T-helper 9 cell (primary cell): ENCODE data around the gene SHCBP1.

ENCODE experiments used
- DNase-seq: peaks from one replicate; pipeline ENCODE4 v3.0.0-alpha.2; 2020

The SHCBP1 gene

GRCh38 chr16:46613352-46613751, 7.8 kb downstream of the SHCBP1 start:
- no peak for DNase-seq

- no peak for DNase-seq
Observed at GRCh38 chr16:46612121-46612520, 9.1 kb downstream of the SHCBP1 start.

- DNase-seq = no peak
Observed at GRCh38 chr16:46607529-46607928, 13.7 kb downstream of the SHCBP1 start.

GRCh38 chr16:46606231-46606630, 14.9 kb downstream of the SHCBP1 start:
- DNase-seq = no peak

- DNase-seq = no peak
Observed at GRCh38 chr16:46591257-46591656, 29.9 kb downstream of the SHCBP1 start.

GRCh38 chr16:46586011-46586577, 35.1 kb downstream of the SHCBP1 start:
- no peak for DNase-seq

- DNase-seq = no peak
Observed at GRCh38 chr16:46583036-46583435, 38.1 kb downstream of the SHCBP1 start.

GRCh38 chr16:46582313-46582712, 38.9 kb downstream of the SHCBP1 start:
- no peak for DNase-seq

GRCh38 chr16:46577988-46578579, 43.1 kb downstream of the SHCBP1 start:
- DNase-seq = no peak

- DNase-seq = no peak
Observed at GRCh38 chr16:46573834-46574159, 47.4 kb downstream of the SHCBP1 start.

- DNase-seq = no peak
Observed at GRCh38 chr16:46573008-46573833, 48.0 kb downstream of the SHCBP1 start.

GRCh38 chr16:46569231-46569735, 51.9 kb downstream of the SHCBP1 start:
- DNase-seq = no peak

GRCh38 chr16:46568472-46569230, 52.5 kb downstream of the SHCBP1 start:
- no peak for DNase-seq

GRCh38 chr16:46562979-46563378, 58.2 kb downstream of the SHCBP1 start:
- DNase-seq = no peak

- no peak for DNase-seq
Observed at GRCh38 chr16:46558018-46558417, 63.2 kb downstream of the SHCBP1 start.

- no peak for DNase-seq
Observed at GRCh38 chr16:46555951-46556350, 65.2 kb downstream of the SHCBP1 start.

- peak; percentile 28 for DNase-seq
Observed at GRCh38 chr16:46554435-46554834, 66.7 kb downstream of the SHCBP1 start.

GRCh38 chr16:46549477-46549876, 71.7 kb downstream of the SHCBP1 start:
- DNase-seq = no peak
